GM12878 (cell line): ENCODE data around the gene KLHL8. TPM values are rescaled to one million over a fixed set of nuclear protein-coding genes. Genes with fewer than 3 reads are reported as not detected.

ENCODE experiments used
- CHD1 ChIP-seq: IDR thresholded peaks from 2 replicates; pipeline ENCODE4 v1.6.1; 2012; ENCODE audit warnings: low read depth, low read length, improper control_type of control experiment
- ESRRA ChIP-seq: IDR thresholded peaks from 2 replicates; pipeline ENCODE4 v1.6.1; 2012; ENCODE audit warnings: mild to moderate bottlenecking, low read length, improper control_type of control experiment
- FOS ChIP-seq: IDR thresholded peaks from 3 replicates; pipeline ENCODE4 v1.6.1; 2011; ENCODE audit warnings: borderline replicate concordance; ENCODE audit not compliant: insufficient read length; ENCODE audit errors: extremely low read depth
- JUNB ChIP-seq: IDR thresholded peaks from 2 replicates; pipeline ENCODE4 v1.6.1; 2016; ENCODE audit warnings: antibody characterized with exemption, mild to moderate bottlenecking
- MTA2 ChIP-seq: fragments of 450-650 bp; IDR thresholded peaks from 2 replicates; pipeline ENCODE4 v1.6.1; 2016; ENCODE audit warnings: low read depth, mild to moderate bottlenecking, moderate library complexity
- NRF1 ChIP-seq: conservative IDR thresholded peaks from 2 replicates; pipeline ENCODE4 v1.6.1; 2011; ENCODE audit warnings: mild to moderate bottlenecking, low read depth, low read length, improper control_type of control experiment
- SPI1 ChIP-seq: IDR thresholded peaks from 2 replicates; pipeline ENCODE4 v1.6.1; 2011; ENCODE audit warnings: low read depth, mild to moderate bottlenecking, low read length, moderate library complexity, borderline replicate concordance; ENCODE audit not compliant: insufficient read depth
- polyA plus RNA-seq, 11 experiments: library from polyadenylated mRNA; depleted of rRNA in 4 of 11; unstranded in 6 of 11; stranded (reverse) in 5 of 11; fragments of >200 nt; fragmentation: Nextera tagmentation in 4 of 11; fragmentation: Illumina TruSeq in 1 of 11; extraction: Ambion mirVana in 4 of 11; extraction: Trizol in 1 of 11; gene quantifications; 1 replicate in 1 of 11; 2 replicates in 10 of 11; pipeline versions ENCODE4 v1.2.1 to v1.2.3, GENCODE V29; 2011 to 2016; ENCODE audit warnings: inconsistent platforms in 2 of 11, missing spikeins in 2 of 11, low read depth in 1 of 11
- total RNA-seq, 4 experiments: library from RNA; depleted of rRNA in 3 of 4; stranded (reverse); fragments of >200 nt in 3 of 4; fragmentation: Illumina TruSeq in 1 of 4; extraction: Trizol in 1 of 4; gene quantifications; 2 replicates each; pipeline versions ENCODE4 v1.2.1 to v1.2.3, GENCODE V29; 2013 to 2021
- TF ChIP-seq, protein P1 (sequence below): fragments of 150-350 bp; IDR thresholded peaks from 2 replicates; pipeline ENCODE4 v1.6.1; 2016; ENCODE audit warnings: low read depth, low read length
- TF ChIP-seq, protein P2 (sequence below): fragments of 450-650 bp; IDR thresholded peaks from 2 replicates; pipeline ENCODE4 v1.6.1; 2017; ENCODE audit warnings: mild to moderate bottlenecking
- TF ChIP-seq, protein P3 (sequence below): IDR thresholded peaks from 2 replicates; pipeline ENCODE4 v1.6.1; 2011; ENCODE audit warnings: borderline replicate concordance, low read depth, mild to moderate bottlenecking, moderate library complexity, low read length; ENCODE audit not compliant: insufficient read depth, poor library complexity, severe bottlenecking
- TF ChIP-seq, protein P4 (sequence below): fragments of 450-650 bp; IDR thresholded peaks from 2 replicates; pipeline ENCODE4 v1.6.1; 2016; ENCODE audit warnings: mild to moderate bottlenecking

The KLHL8 gene
- total and polyA plus RNA-seq, 10 of the 15 experiments (the other 5 are each of a cell fraction or from before 2014, with no cell fraction given): 4.5 to 13.1 (median 9.0) TPM

DNA sequence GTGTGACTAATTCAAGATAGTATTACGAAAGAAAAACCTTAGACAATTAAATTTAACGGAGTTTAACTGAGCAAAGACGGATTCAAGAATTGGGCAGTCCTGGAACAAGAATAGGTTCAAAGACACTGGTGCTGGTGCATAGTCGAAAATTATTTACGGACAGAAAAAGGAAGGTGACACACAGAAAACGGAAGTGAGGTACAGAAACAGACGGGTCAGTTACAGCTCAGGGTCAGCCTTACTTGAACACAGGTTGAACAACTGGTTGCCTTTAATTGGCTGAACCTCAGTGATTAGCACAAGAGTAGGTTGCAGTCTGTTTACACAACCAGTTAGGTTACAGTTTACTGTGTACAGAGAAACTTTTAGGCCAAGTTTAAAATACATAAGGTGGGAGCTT, 31.5 kb downstream of the KLHL8 start (continued):
- TF ChIP-seq JUNB (no peak), NRF1 (no peak), CHD1 (no peak), FOS (no peak), ESRRA (no peak), SPI1 (no peak), MTA2 (no peak)
- TF ChIP-seq, protein P1, sequence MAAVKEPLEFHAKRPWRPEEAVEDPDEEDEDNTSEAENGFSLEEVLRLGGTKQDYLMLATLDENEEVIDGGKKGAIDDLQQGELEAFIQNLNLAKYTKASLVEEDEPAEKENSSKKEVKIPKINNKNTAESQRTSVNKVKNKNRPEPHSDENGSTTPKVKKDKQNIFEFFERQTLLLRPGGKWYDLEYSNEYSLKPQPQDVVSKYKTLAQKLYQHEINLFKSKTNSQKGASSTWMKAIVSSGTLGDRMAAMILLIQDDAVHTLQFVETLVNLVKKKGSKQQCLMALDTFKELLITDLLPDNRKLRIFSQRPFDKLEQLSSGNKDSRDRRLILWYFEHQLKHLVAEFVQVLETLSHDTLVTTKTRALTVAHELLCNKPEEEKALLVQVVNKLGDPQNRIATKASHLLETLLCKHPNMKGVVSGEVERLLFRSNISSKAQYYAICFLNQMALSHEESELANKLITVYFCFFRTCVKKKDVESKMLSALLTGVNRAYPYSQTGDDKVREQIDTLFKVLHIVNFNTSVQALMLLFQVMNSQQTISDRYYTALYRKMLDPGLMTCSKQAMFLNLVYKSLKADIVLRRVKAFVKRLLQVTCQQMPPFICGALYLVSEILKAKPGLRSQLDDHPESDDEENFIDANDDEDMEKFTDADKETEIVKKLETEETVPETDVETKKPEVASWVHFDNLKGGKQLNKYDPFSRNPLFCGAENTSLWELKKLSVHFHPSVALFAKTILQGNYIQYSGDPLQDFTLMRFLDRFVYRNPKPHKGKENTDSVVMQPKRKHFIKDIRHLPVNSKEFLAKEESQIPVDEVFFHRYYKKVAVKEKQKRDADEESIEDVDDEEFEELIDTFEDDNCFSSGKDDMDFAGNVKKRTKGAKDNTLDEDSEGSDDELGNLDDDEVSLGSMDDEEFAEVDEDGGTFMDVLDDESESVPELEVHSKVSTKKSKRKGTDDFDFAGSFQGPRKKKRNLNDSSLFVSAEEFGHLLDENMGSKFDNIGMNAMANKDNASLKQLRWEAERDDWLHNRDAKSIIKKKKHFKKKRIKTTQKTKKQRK: no peak
- TF ChIP-seq, protein P2, sequence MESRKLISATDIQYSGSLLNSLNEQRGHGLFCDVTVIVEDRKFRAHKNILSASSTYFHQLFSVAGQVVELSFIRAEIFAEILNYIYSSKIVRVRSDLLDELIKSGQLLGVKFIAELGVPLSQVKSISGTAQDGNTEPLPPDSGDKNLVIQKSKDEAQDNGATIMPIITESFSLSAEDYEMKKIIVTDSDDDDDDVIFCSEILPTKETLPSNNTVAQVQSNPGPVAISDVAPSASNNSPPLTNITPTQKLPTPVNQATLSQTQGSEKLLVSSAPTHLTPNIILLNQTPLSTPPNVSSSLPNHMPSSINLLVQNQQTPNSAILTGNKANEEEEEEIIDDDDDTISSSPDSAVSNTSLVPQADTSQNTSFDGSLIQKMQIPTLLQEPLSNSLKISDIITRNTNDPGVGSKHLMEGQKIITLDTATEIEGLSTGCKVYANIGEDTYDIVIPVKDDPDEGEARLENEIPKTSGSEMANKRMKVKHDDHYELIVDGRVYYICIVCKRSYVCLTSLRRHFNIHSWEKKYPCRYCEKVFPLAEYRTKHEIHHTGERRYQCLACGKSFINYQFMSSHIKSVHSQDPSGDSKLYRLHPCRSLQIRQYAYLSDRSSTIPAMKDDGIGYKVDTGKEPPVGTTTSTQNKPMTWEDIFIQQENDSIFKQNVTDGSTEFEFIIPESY: no peak
- TF ChIP-seq, protein P3, sequence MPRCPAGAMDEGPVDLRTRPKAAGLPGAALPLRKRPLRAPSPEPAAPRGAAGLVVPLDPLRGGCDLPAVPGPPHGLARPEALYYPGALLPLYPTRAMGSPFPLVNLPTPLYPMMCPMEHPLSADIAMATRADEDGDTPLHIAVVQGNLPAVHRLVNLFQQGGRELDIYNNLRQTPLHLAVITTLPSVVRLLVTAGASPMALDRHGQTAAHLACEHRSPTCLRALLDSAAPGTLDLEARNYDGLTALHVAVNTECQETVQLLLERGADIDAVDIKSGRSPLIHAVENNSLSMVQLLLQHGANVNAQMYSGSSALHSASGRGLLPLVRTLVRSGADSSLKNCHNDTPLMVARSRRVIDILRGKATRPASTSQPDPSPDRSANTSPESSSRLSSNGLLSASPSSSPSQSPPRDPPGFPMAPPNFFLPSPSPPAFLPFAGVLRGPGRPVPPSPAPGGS: no peak
- TF ChIP-seq, protein P4, sequence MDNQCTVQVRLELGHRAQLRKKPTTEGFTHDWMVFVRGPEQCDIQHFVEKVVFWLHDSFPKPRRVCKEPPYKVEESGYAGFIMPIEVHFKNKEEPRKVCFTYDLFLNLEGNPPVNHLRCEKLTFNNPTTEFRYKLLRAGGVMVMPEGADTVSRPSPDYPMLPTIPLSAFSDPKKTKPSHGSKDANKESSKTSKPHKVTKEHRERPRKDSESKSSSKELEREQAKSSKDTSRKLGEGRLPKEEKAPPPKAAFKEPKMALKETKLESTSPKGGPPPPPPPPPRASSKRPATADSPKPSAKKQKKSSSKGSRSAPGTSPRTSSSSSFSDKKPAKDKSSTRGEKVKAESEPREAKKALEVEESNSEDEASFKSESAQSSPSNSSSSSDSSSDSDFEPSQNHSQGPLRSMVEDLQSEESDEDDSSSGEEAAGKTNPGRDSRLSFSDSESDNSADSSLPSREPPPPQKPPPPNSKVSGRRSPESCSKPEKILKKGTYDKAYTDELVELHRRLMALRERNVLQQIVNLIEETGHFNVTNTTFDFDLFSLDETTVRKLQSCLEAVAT: no peak
